Measurements from ENCODE around the gene RAB3C.
A peak's percentile ranks its signal among the peaks of the same experiment; 100 is the strongest.

The RAB3C gene

GRCh38 chr5:58778888-58779287, 196.0 kb downstream of the RAB3C start:
- DNase-seq: no peak

- no peak for DNase-seq
Measured at GRCh38 chr5:58786035-58786434, 203.2 kb downstream of the RAB3C start.

- no peak for DNase-seq
Measured at GRCh38 chr5:58786711-58787303, 203.9 kb downstream of the RAB3C start.

- no peak for DNase-seq
Measured at GRCh38 chr5:58787987-58788386, 205.1 kb downstream of the RAB3C start.

GRCh38 chr5:58793888-58794657, 211.2 kb downstream of the RAB3C start:
- DNase-seq: no peak

GRCh38 chr5:58794875-58795274, 212.0 kb downstream of the RAB3C start:
- peak; percentile 57 for DNase-seq

GRCh38 chr5:58795327-58795726, 212.5 kb downstream of the RAB3C start:
- DNase-seq: no peak

GRCh38 chr5:58797021-58797420, 214.1 kb downstream of the RAB3C start:
- no peak for DNase-seq

- no peak for DNase-seq
Measured at GRCh38 chr5:58800356-58800755, 217.5 kb downstream of the RAB3C start.

- no peak for DNase-seq
Measured at GRCh38 chr5:58800861-58801540, 218.1 kb downstream of the RAB3C start.

- DNase-seq: no peak
Measured at GRCh38 chr5:58803056-58803455, 220.2 kb downstream of the RAB3C start.

- DNase-seq: no peak
Measured at GRCh38 chr5:58804291-58804690, 221.4 kb downstream of the RAB3C start.

GRCh38 chr5:58810086-58810485, 227.2 kb downstream of the RAB3C start:
- DNase-seq: no peak

- no peak for DNase-seq
Measured at GRCh38 chr5:58813855-58814254, 231.0 kb downstream of the RAB3C start.

- DNase-seq: no peak
Measured at GRCh38 chr5:58816181-58816731, 233.4 kb downstream of the RAB3C start.

- DNase-seq: no peak
Measured at GRCh38 chr5:58818465-58818864, 235.6 kb downstream of the RAB3C start.

- DNase-seq: no peak
Measured at GRCh38 chr5:58825441-58825840, 242.6 kb downstream of the RAB3C start.

- DNase-seq: no peak
Measured at GRCh38 chr5:58825899-58826298, 243.0 kb downstream of the RAB3C start.

- no peak for DNase-seq
Measured at GRCh38 chr5:58827463-58827862, 244.6 kb downstream of the RAB3C start.

- DNase-seq: no peak
Measured at GRCh38 chr5:58828258-58828657, 245.4 kb downstream of the RAB3C start.

GRCh38 chr5:58834242-58835225, 251.7 kb downstream of the RAB3C start:
- DNase-seq: no peak

- no peak for DNase-seq
Measured at GRCh38 chr5:58836351-58836750, 253.5 kb downstream of the RAB3C start.

- DNase-seq: no peak
Measured at GRCh38 chr5:58838729-58839128, 255.9 kb downstream of the RAB3C start.

All from activated CD8-positive, alpha-beta memory T cell treated with anti-CD3 and anti-CD28 coated beads, Interleukin-2, amount 50 U/mL, for 48 hours (primary cell).